HG03097 (cell line): Measurements from ENCODE around the gene RBM3.

Experiments used
- ATAC-seq: cut with Tn5 transposase; IDR thresholded peaks from one replicate; pipeline ENCODE4 v1.9.1; 2021; ENCODE audit not compliant: unreplicated experiment, low FRiP score

The RBM3 gene

GRCh38 chrX:48575642-48576041 lies 1.4 kb downstream of the RBM3 start:
- no peak for ATAC-seq

- no peak for ATAC-seq
Observed at GRCh38 chrX:48576108-48576507, 1.8 kb downstream of the RBM3 start.

GRCh38 chrX:48578661-48579128 lies 4.4 kb downstream of the RBM3 start:
- ATAC-seq: no peak

- no peak for ATAC-seq
Observed at GRCh38 chrX:48579259-48579658, 5.0 kb downstream of the RBM3 start.

- no peak for ATAC-seq
Observed at GRCh38 chrX:48580662-48581061, 6.4 kb downstream of the RBM3 start.

- no peak for ATAC-seq
Observed at GRCh38 chrX:48584698-48585097, 10.4 kb downstream of the RBM3 start.

GRCh38 chrX:48589482-48590162 lies 15.3 kb downstream of the RBM3 start:
- ATAC-seq: no peak

GRCh38 chrX:48590203-48591103 lies 16.2 kb downstream of the RBM3 start:
- no peak for ATAC-seq

- ATAC-seq: no peak
Observed at GRCh38 chrX:48591255-48591791, 17.0 kb downstream of the RBM3 start.

GRCh38 chrX:48592971-48593370 lies 18.7 kb downstream of the RBM3 start:
- no peak for ATAC-seq

- ATAC-seq: no peak
Observed at GRCh38 chrX:48595929-48596328, 21.6 kb downstream of the RBM3 start.

GRCh38 chrX:48597353-48598264 lies 23.3 kb downstream of the RBM3 start, which contains the start of gene WDR13:
TSS of gene WDR13 (plus strand) at chrX:48597492. CDS start at chrX:48597997, 505 bp downstream.
- ATAC-seq: peak; percentile 67

GRCh38 chrX:48598614-48599013 lies 24.3 kb downstream of the RBM3 start:
- ATAC-seq: no peak

GRCh38 chrX:48599341-48599740 lies 25.1 kb downstream of the RBM3 start:
- ATAC-seq: no peak

GRCh38 chrX:48600226-48600625 lies 25.9 kb downstream of the RBM3 start:
- no peak for ATAC-seq

- no peak for ATAC-seq
Observed at GRCh38 chrX:48601741-48602394, 27.6 kb downstream of the RBM3 start.

GRCh38 chrX:48604701-48605100 lies 30.4 kb downstream of the RBM3 start:
- no peak for ATAC-seq

GRCh38 chrX:48606091-48606490 lies 31.8 kb downstream of the RBM3 start:
- ATAC-seq: no peak

- ATAC-seq: no peak
Observed at GRCh38 chrX:48611703-48612102, 37.4 kb downstream of the RBM3 start.
